Loucy (cell line): ENCODE measurements around the gene PAWR.

Experiments used
- EZH2phosphoT487 ChIP-seq: fragments of 200-600 bp; IDR thresholded peaks from 2 replicates; pipeline ENCODE4 v1.6.1; 2018; ENCODE audit warnings: antibody characterized with exemption, mild to moderate bottlenecking, moderate library complexity, borderline replicate concordance
- TF ChIP-seq, protein P1 (sequence below): fragments of 200-600 bp; sonication (generic); conservative IDR thresholded peaks from 2 replicates; pipeline ENCODE4 v1.5.1; 2014; ENCODE audit warnings: mild to moderate bottlenecking, antibody characterized with exemption, low read length

DNA sequence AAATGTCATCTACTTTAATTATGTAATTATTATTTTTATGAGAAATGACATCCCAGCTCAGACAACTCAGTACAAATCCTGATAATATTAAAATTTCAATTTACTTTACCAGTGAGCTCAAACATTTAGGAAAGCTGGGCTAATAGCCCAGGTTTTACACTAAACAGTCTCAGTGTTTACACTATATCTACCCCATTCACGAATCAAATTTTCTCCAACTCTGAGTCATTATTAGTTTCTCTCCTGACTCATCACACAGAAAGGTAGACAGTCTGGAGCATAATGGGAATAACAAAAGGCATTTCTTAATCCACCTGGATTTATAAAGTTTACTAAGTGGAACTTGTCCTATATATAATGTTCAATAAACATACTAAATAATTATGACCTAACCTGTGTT lies 5.7 kb downstream of the PAWR start:
- TF ChIP-seq, protein P1, sequence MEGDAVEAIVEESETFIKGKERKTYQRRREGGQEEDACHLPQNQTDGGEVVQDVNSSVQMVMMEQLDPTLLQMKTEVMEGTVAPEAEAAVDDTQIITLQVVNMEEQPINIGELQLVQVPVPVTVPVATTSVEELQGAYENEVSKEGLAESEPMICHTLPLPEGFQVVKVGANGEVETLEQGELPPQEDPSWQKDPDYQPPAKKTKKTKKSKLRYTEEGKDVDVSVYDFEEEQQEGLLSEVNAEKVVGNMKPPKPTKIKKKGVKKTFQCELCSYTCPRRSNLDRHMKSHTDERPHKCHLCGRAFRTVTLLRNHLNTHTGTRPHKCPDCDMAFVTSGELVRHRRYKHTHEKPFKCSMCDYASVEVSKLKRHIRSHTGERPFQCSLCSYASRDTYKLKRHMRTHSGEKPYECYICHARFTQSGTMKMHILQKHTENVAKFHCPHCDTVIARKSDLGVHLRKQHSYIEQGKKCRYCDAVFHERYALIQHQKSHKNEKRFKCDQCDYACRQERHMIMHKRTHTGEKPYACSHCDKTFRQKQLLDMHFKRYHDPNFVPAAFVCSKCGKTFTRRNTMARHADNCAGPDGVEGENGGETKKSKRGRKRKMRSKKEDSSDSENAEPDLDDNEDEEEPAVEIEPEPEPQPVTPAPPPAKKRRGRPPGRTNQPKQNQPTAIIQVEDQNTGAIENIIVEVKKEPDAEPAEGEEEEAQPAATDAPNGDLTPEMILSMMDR = no peak
- no peak for TF ChIP-seq EZH2phosphoT487
